GM12891 (cell line): Measurements from ENCODE around the gene SRPK3.

Experiments
- PAX5 ChIP-seq: IDR thresholded peaks from 2 replicates; pipeline ENCODE4 v1.6.1; 2011; ENCODE audit warnings: low read length, moderate library complexity, mild to moderate bottlenecking; ENCODE audit not compliant: insufficient read depth, severe bottlenecking
- POLR2A ChIP-seq: IDR thresholded peaks from 2 replicates; pipeline ENCODE4 v1.6.1; 2011; ENCODE audit warnings: low read depth, low read length, control low read depth
- POLR2AphosphoS5 ChIP-seq: IDR thresholded peaks from 2 replicates; pipeline ENCODE4 v1.6.1; 2011; ENCODE audit warnings: low read depth, low read length, control low read depth

GRCh38 chrX:153731845-153732215, 49.0 kb upstream of the SRPK3 start:
- TF ChIP-seq POLR2AphosphoS5 (no peak), POLR2A (no peak), PAX5 (no peak)
